B cell (primary cell): ENCODE results near the gene RPTOR.

Source experiments
- CTCF ChIP-seq: fragments of 200-600 bp; IDR thresholded peaks from one replicate; pipeline ENCODE4 v1.8.0; 2022; ENCODE audit warnings: antibody characterized with exemption, mild to moderate bottlenecking
- EZH2 ChIP-seq: IDR thresholded peaks from 2 replicates; pipeline ENCODE4 v1.6.1; 2012; ENCODE audit warnings: borderline replicate concordance, low read depth, mild to moderate bottlenecking, moderate library complexity, low read length; ENCODE audit not compliant: insufficient read depth, poor library complexity, severe bottlenecking

GRCh38 chr17:80698297-80698696, 153.7 kb downstream of the RPTOR start:
- TF ChIP-seq EZH2 = no peak
- no peak for TF ChIP-seq CTCF
